ENCODE measurements around the gene C1QL1. TPM values are rescaled to one million over a fixed set of nuclear protein-coding genes. Genes with fewer than 3 reads are reported as not detected.

The C1QL1 gene
- total and polyA plus RNA-seq, 2 of the 13 experiments (the other 11 are each of a cell fraction or from before 2014, with no cell fraction given) = 0.11 TPM

- FAIRE-seq = peak; percentile 61
- POLR2A ChIA-PET = interaction anchor here (0.7 kb wide), 1 partner anchor 18 kb away, joined by 3 read pairs; no protein-coding TSS in a partner anchor
- no peak for TF ChIP-seq ZNF709 (CRISPR knock-in tag; IDR thresholded peaks at IDR 0.05)
- no peak for TF ChIP-seq BCL3 (CRISPR knock-in tag; IDR thresholded peaks at IDR 0.05)
- TF ChIP-seq ZNF577 (CRISPR knock-in tag; IDR thresholded peaks at IDR 0.05; ENCODE audit: borderline replicate concordance, low read depth) = no peak
- no peak for TF ChIP-seq RFXAP (CRISPR knock-in tag; IDR thresholded peaks at IDR 0.05; ENCODE audit: borderline replicate concordance)
- TF ChIP-seq ARNTL (CRISPR knock-in tag; IDR thresholded peaks at IDR 0.05) = no peak
- TF ChIP-seq ZNF781 (CRISPR knock-in tag; IDR thresholded peaks at IDR 0.05; ENCODE audit: borderline replicate concordance, not compliant biosample characterization) = no peak
- TF ChIP-seq, protein P1, sequence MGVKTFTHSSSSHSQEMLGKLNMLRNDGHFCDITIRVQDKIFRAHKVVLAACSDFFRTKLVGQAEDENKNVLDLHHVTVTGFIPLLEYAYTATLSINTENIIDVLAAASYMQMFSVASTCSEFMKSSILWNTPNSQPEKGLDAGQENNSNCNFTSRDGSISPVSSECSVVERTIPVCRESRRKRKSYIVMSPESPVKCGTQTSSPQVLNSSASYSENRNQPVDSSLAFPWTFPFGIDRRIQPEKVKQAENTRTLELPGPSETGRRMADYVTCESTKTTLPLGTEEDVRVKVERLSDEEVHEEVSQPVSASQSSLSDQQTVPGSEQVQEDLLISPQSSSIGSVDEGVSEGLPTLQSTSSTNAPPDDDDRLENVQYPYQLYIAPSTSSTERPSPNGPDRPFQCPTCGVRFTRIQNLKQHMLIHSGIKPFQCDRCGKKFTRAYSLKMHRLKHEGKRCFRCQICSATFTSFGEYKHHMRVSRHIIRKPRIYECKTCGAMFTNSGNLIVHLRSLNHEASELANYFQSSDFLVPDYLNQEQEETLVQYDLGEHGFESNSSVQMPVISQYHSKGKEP (CRISPR knock-in tag; IDR thresholded peaks at IDR 0.05) = no peak
- TF ChIP-seq, protein P2, sequence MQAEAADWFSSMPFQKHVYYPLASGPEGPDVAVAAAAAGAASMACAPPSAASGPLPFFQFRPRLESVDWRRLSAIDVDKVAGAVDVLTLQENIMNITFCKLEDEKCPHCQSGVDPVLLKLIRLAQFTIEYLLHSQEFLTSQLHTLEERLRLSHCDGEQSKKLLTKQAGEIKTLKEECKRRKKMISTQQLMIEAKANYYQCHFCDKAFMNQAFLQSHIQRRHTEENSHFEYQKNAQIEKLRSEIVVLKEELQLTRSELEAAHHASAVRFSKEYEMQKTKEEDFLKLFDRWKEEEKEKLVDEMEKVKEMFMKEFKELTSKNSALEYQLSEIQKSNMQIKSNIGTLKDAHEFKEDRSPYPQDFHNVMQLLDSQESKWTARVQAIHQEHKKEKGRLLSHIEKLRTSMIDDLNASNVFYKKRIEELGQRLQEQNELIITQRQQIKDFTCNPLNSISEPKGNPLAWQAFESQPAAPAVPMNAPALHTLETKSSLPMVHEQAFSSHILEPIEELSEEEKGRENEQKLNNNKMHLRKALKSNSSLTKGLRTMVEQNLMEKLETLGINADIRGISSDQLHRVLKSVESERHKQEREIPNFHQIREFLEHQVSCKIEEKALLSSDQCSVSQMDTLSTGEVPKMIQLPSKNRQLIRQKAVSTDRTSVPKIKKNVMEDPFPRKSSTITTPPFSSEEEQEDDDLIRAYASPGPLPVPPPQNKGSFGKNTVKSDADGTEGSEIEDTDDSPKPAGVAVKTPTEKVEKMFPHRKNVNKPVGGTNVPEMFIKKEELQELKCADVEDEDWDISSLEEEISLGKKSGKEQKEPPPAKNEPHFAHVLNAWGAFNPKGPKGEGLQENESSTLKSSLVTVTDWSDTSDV (CRISPR knock-in tag; IDR thresholded peaks at IDR 0.05) = no peak
- TF ChIP-seq KLF15 (CRISPR knock-in tag; IDR thresholded peaks at IDR 0.05; ENCODE audit: borderline replicate concordance) = no peak
- no peak for TF ChIP-seq PAWR (CRISPR knock-in tag; IDR thresholded peaks at IDR 0.05; ENCODE audit: borderline replicate concordance)
- TF ChIP-seq PAF1 (CRISPR knock-in tag; IDR thresholded peaks at IDR 0.05) = no peak
- TF ChIP-seq SALL1 (CRISPR knock-in tag; IDR thresholded peaks at IDR 0.05) = 0 out of 2 replicates have a peak, but pooled peaks have one; percentile 20
- TF ChIP-seq, protein P3, sequence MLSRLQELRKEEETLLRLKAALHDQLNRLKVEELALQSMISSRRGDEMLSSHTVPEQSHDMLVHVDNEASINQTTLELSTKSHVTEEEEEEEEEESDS (CRISPR knock-in tag; IDR thresholded peaks at IDR 0.05; ENCODE audit: borderline replicate concordance) = no peak
- peak; percentile 61; the same call in 1 of the 2 replicates for TF ChIP-seq ZNF441 (CRISPR knock-in tag; IDR thresholded peaks at IDR 0.05; ENCODE audit: borderline replicate concordance)
- TF ChIP-seq TRAFD1 (CRISPR knock-in tag; IDR thresholded peaks at IDR 0.05; ENCODE audit: borderline replicate concordance) = no peak
- 0 out of 2 replicates have a peak, but pooled peaks have one; percentile 13 for TF ChIP-seq THAP11 (CRISPR knock-in tag; IDR thresholded peaks at IDR 0.05)
- TF ChIP-seq NR2F2 (IDR thresholded peaks at IDR 0.05; ENCODE audit: borderline replicate concordance, low read depth) = no peak
These were observed 6.2 kb downstream of the C1QL1 start for GRCh38 chr17:44961921-44962350.

More at GRCh38 chr17:44961921-44962350, 6.2 kb downstream of the C1QL1 start:
- no peaks in the 10 kb centered on the region for H4K20me1 ChIP-seq (ENCODE audit: insufficient read depth, low read length)
- peak overlapping the region in 1 of 3 experiments; percentile 21; a peak in 1 of 6 replicates for H3K4me3 ChIP-seq (replicated peaks in 1 of 3; ENCODE audit: insufficient read depth in 1 of 3, low read depth in 2 of 3, low read length in 3 of 3)
- WGBS (ENCODE audit: low lambda C conversion rate) = 0% methylated on average over 7 of the region's 7 CpGs
- no TSS peak for BruUV-seq (replicated peaks)
- peaks cover 8 to 40% of the 10 kb centered on the region in 2 experiments for H3K27me3 ChIP-seq (ENCODE audit: control insufficient read depth in 1 of 2, insufficient read depth in 2 of 2, low read length in 2 of 2)
- H2AFZ ChIP-seq (ENCODE audit: low read length) = no peak overlapping the region
- no peaks in the 10 kb centered on the region for H3K9me3 ChIP-seq (ENCODE audit: low read length)
- CTCF ChIA-PET (ENCODE audit: low intra/inter-chr PET ratio, low total read pairs) = no interaction called here
- DNase-seq (ENCODE audit: low spot score) (peak; percentile 49), ATAC-seq (peak; percentile 91)
- in situ Hi-C loops (cut with HindIII; ENCODE audit: extremely low pct_ligation_motif_present, low pct_unique_long_range_greater_than_20kb) = loop anchor here (5.0 kb wide), 1 partner anchor 40 kb away; no protein-coding TSS in a partner anchor
- H3K4me1 ChIP-seq (ENCODE audit: insufficient read depth, low read length) = peaks cover 21% of the 10 kb centered on the region
- H3K4me2 ChIP-seq (ENCODE audit: low read depth, low read length) = peak overlapping the region; percentile 62
- H3K27ac ChIP-seq (ENCODE audit: extremely low read length, insufficient read depth, low read length) = no peak overlapping the region
- no peaks in the 10 kb centered on the region for H3K36me3 ChIP-seq (replicated peaks in 1 of 2; ENCODE audit: control insufficient read depth in 1 of 2, insufficient read depth in 2 of 2, low read length in 2 of 2)
- no peak overlapping the region for H3K9ac ChIP-seq (ENCODE audit: insufficient read depth, low read depth, low read length)
- intact Hi-C loops (cut with micrococcal nuclease; ENCODE audit: unreplicated experiment) = loop anchor here (2.0 kb wide), 1 partner anchor 41 kb away; no protein-coding TSS in a partner anchor
- H3K79me2 ChIP-seq (ENCODE audit: insufficient read depth, low read length) = no peaks in the 10 kb centered on the region

All from HepG2 (cell line).